LNCaP clone FGC (cell line): ENCODE results near the gene HPCAL1.

Experiments
- DNase-seq: peaks from one replicate; pipeline ENCODE4 v3.0.0-alpha.2; 2011; ENCODE audit warnings: low read depth
- H3K4me3 ChIP-seq: 2 replicates; pipeline ENCODE4 v1.5.1; 2011; ENCODE audit warnings: mild to moderate bottlenecking, low read depth, low read length, control low read depth
- CTCF ChIP-seq: IDR thresholded peaks from 2 replicates; pipeline ENCODE4 v1.5.1; 2012; ENCODE audit warnings: mild to moderate bottlenecking; ENCODE audit not compliant: control insufficient read depth, insufficient read depth; ENCODE audit errors: extremely low read depth

The HPCAL1 gene

GRCh38 chr2:10320575-10320931 lies 17.8 kb downstream of the HPCAL1 start:
- no peak overlapping the region for H3K4me3 ChIP-seq
- no peak for DNase-seq
- TF ChIP-seq CTCF: no peak

- no peak overlapping the region for H3K4me3 ChIP-seq
- no peak for DNase-seq
- TF ChIP-seq CTCF: no peak
These were observed 18.2 kb downstream of the HPCAL1 start for GRCh38 chr2:10320933-10321332.

GRCh38 chr2:10321622-10322021 lies 18.9 kb downstream of the HPCAL1 start:
- DNase-seq: no peak
- no peak overlapping the region for H3K4me3 ChIP-seq
- no peak for TF ChIP-seq CTCF

- no peak for DNase-seq
- no peak overlapping the region for H3K4me3 ChIP-seq
- no peak for TF ChIP-seq CTCF
These were observed 19.8 kb downstream of the HPCAL1 start for GRCh38 chr2:10322481-10322880.

- H3K4me3 ChIP-seq: no peak overlapping the region
- TF ChIP-seq CTCF: no peak
- no peak for DNase-seq
These were observed 20.3 kb downstream of the HPCAL1 start for GRCh38 chr2:10322973-10323372.

- DNase-seq: no peak
- no peak overlapping the region for H3K4me3 ChIP-seq
- TF ChIP-seq CTCF: no peak
These were observed 20.8 kb downstream of the HPCAL1 start for GRCh38 chr2:10323535-10323934.

- H3K4me3 ChIP-seq: no peak overlapping the region
- TF ChIP-seq CTCF: no peak
- DNase-seq: no peak
These were observed 21.6 kb downstream of the HPCAL1 start for GRCh38 chr2:10324095-10324832.
